HG03439 (cell line): ENCODE results near the gene STAB1.

Experiments used
- ATAC-seq: cut with Tn5 transposase; IDR thresholded peaks from one replicate; pipeline ENCODE4 v1.9.1; 2021; ENCODE audit warnings: mild to moderate bottlenecking, moderate library complexity; ENCODE audit not compliant: unreplicated experiment

The STAB1 gene

GRCh38 chr3:52503788-52504424, 8.8 kb downstream of the STAB1 start:
- ATAC-seq, result no peak

- no peak for ATAC-seq
Measured at GRCh38 chr3:52504977-52505376, 9.8 kb downstream of the STAB1 start.

GRCh38 chr3:52506266-52506966, 11.3 kb downstream of the STAB1 start:
- ATAC-seq, result no peak

GRCh38 chr3:52507359-52507758, 12.2 kb downstream of the STAB1 start:
- ATAC-seq, result no peak

- no peak for ATAC-seq
Measured at GRCh38 chr3:52509753-52510328, 14.7 kb downstream of the STAB1 start.

- no peak for ATAC-seq
Measured at GRCh38 chr3:52511509-52511908, 16.4 kb downstream of the STAB1 start.

GRCh38 chr3:52512105-52512504, 17.0 kb downstream of the STAB1 start:
- no peak for ATAC-seq

- ATAC-seq, result no peak
Measured at GRCh38 chr3:52512727-52513126, 17.6 kb downstream of the STAB1 start.

- no peak for ATAC-seq
Measured at GRCh38 chr3:52513281-52513680, 18.1 kb downstream of the STAB1 start.

GRCh38 chr3:52514576-52514975, 19.4 kb downstream of the STAB1 start:
- ATAC-seq, result no peak

GRCh38 chr3:52515192-52515591, 20.1 kb downstream of the STAB1 start:
- no peak for ATAC-seq

GRCh38 chr3:52516509-52517195, 21.5 kb downstream of the STAB1 start:
- ATAC-seq, result no peak

- no peak for ATAC-seq
Measured at GRCh38 chr3:52517796-52518722, 22.9 kb downstream of the STAB1 start.

- no peak for ATAC-seq
Measured at GRCh38 chr3:52518723-52519444, 23.7 kb downstream of the STAB1 start.

- ATAC-seq, result no peak
Measured at GRCh38 chr3:52519445-52520140, 24.5 kb downstream of the STAB1 start.

GRCh38 chr3:52520141-52520667, 25.1 kb downstream of the STAB1 start:
- ATAC-seq, result no peak

GRCh38 chr3:52520716-52521487, 25.8 kb downstream of the STAB1 start:
- no peak for ATAC-seq

GRCh38 chr3:52521488-52521824, 26.3 kb downstream of the STAB1 start:
- no peak for ATAC-seq
